Hair follicular keratinocyte (primary cell): ENCODE results near the gene OR4F6. TPM values are rescaled to one million over a fixed set of nuclear protein-coding genes. Genes with fewer than 3 reads are reported as not detected.

Source experiments
- total RNA-seq: library from RNA; depleted of rRNA; stranded (reverse); fragments of >200 nt; gene quantifications from 2 replicates; pipeline ENCODE4 v1.2.3, GENCODE V29; 2015

Gene OR4F6
- not detected in 2 replicates for total RNA-seq

GRCh38 chr15:101803209-101803608 lies at the start of gene OR4F6:
Gene OR4F6 (plus strand): TSS chr15:101803509. CDS start chr15:101805720, 2,211 bp downstream.

GRCh38 chr15:101811902-101812301 lies 8.6 kb downstream of the OR4F6 start, which contains the start of gene OR4F15:
Gene OR4F15 (plus strand): TSS chr15:101812202. CDS start chr15:101818187, 5,985 bp downstream.

Other genes with a start within 250 kb of the OR4F6 start
- gene TM2D3, start 151.1 kb upstream of the OR4F6 start, total RNA-seq, result 23.2 and 25.1 TPM in 2 replicates
- 3.2 and 5.6 TPM in 2 replicates for gene TARS3, start 79.0 kb upstream of the OR4F6 start, total RNA-seq
- gene OR4F15, start 8.7 kb downstream of the OR4F6 start, total RNA-seq, result not detected in 2 replicates